Measurements from ENCODE around the gene MDM2.
"Not testable (repeated sequence)": the region's sequence is repeated elsewhere in the genome, so short reads cannot be mapped to it uniquely, and the experiment has no call there.

The MDM2 gene

GRCh38 chr12:68861890-68862289 lies 53.9 kb downstream of the MDM2 start:
- no peaks in the 10 kb centered on the region for H3K9me2 ChIP-seq (replicated peaks; ENCODE audit: control insufficient read depth, low read length)
- no peak overlapping the region for H3K4me3 ChIP-seq (ENCODE audit: low read length)
- peaks cover 26% of the 10 kb centered on the region for H3K36me3 ChIP-seq (ENCODE audit: control insufficient read depth, low read length)
- peaks cover 18% of the 10 kb centered on the region for H3K4me1 ChIP-seq (ENCODE audit: control insufficient read depth, low read length)
- no peak overlapping the region for H3K27ac ChIP-seq (ENCODE audit: low read depth, low read length)
- no peaks in the 10 kb centered on the region for H3K9me3 ChIP-seq (ENCODE audit: control insufficient read depth, insufficient read depth, low read length)
- no peaks in the 10 kb centered on the region; the same call in 1 of the 2 replicates for H3F3A ChIP-seq (ENCODE audit: control insufficient read depth, insufficient read depth)
- no peak for TF ChIP-seq EZH2phosphoT487 (IDR thresholded peaks at IDR 0.05; ENCODE audit: borderline replicate concordance, low read length)
- TF ChIP-seq CTCF (IDR thresholded peaks at IDR 0.05; ENCODE audit: low read depth, low read length, poor library complexity, severe bottlenecking) = no peak
- H3K27me3 ChIP-seq (ENCODE audit: control insufficient read depth, low read length) = no peaks in the 10 kb centered on the region
- no peak overlapping the region for H3K4me2 ChIP-seq (ENCODE audit: low read length)
- no peaks in the 10 kb centered on the region for H4K20me1 ChIP-seq (ENCODE audit: control insufficient read depth, insufficient read depth, low read depth, low read length)
- no peaks in the 10 kb centered on the region for H3K79me2 ChIP-seq (ENCODE audit: control insufficient read depth, low read length)

- Histone ChIP-seq H3K36me3 (ENCODE audit: control insufficient read depth, low read length) (peaks cover 33% of the 10 kb centered on the region), H3K79me2 (ENCODE audit: control insufficient read depth, low read length) (no peaks in the 10 kb centered on the region), H4K20me1 (ENCODE audit: control insufficient read depth, insufficient read depth, low read depth, low read length) (no peaks in the 10 kb centered on the region), H3K27me3 (ENCODE audit: control insufficient read depth, low read length) (no peaks in the 10 kb centered on the region), H3K27ac (ENCODE audit: low read depth, low read length) (no peak overlapping the region), H3K4me1 (ENCODE audit: control insufficient read depth, low read length) (peaks cover 19% of the 10 kb centered on the region), H3K4me2 (ENCODE audit: low read length) (no peak overlapping the region), H3K4me3 (ENCODE audit: low read length) (no peak overlapping the region), H3K9me3 (ENCODE audit: control insufficient read depth, insufficient read depth, low read length) (no peaks in the 10 kb centered on the region), H3K9me2 (replicated peaks; ENCODE audit: control insufficient read depth, low read length) (no peaks in the 10 kb centered on the region), H3F3A (ENCODE audit: control insufficient read depth, insufficient read depth) (no peaks in the 10 kb centered on the region; the same call in 1 of the 2 replicates)
- no peak for TF ChIP-seq EZH2phosphoT487 (IDR thresholded peaks at IDR 0.05; ENCODE audit: borderline replicate concordance, low read length)
Measured at GRCh38 chr12:68863109-68863770, 55.3 kb downstream of the MDM2 start.

GRCh38 chr12:68863886-68864454 lies 56.0 kb downstream of the MDM2 start:
- Histone ChIP-seq H3K36me3 (ENCODE audit: control insufficient read depth, low read length) (peaks cover 38% of the 10 kb centered on the region), H3K4me1 (ENCODE audit: control insufficient read depth, low read length) (peaks cover 22% of the 10 kb centered on the region), H3K4me2 (ENCODE audit: low read length) (peak overlapping the region; percentile 22; the same call in 1 of the 2 replicates)
- not testable (repeated sequence) for H4K20me1 ChIP-seq (ENCODE audit: control insufficient read depth, insufficient read depth, low read depth, low read length); H3K79me2 ChIP-seq (ENCODE audit: control insufficient read depth, low read length); H3K27ac ChIP-seq (ENCODE audit: low read depth, low read length); H3K9me2 ChIP-seq (replicated peaks; ENCODE audit: control insufficient read depth, low read length); H3K27me3 ChIP-seq (ENCODE audit: control insufficient read depth, low read length); H3K9me3 ChIP-seq (ENCODE audit: control insufficient read depth, insufficient read depth, low read length); H3F3A ChIP-seq (ENCODE audit: control insufficient read depth, insufficient read depth); H3K4me3 ChIP-seq (ENCODE audit: low read length)
- peak; percentile 69 for TF ChIP-seq CTCF (IDR thresholded peaks at IDR 0.05; ENCODE audit: low read depth, low read length, poor library complexity, severe bottlenecking)

GRCh38 chr12:68864604-68865003 lies 56.6 kb downstream of the MDM2 start:
- H4K20me1 ChIP-seq (ENCODE audit: control insufficient read depth, insufficient read depth, low read depth, low read length) = no peaks in the 10 kb centered on the region
- H3K4me1 ChIP-seq (ENCODE audit: control insufficient read depth, low read length) = peaks cover 28% of the 10 kb centered on the region
- no peaks in the 10 kb centered on the region for H3K9me3 ChIP-seq (ENCODE audit: control insufficient read depth, insufficient read depth, low read length)
- no peaks in the 10 kb centered on the region for H3K79me2 ChIP-seq (ENCODE audit: control insufficient read depth, low read length)
- H3K9me2 ChIP-seq (replicated peaks; ENCODE audit: control insufficient read depth, low read length) = no peaks in the 10 kb centered on the region
- H3F3A ChIP-seq (ENCODE audit: control insufficient read depth, insufficient read depth) = no peaks in the 10 kb centered on the region; the same call in 1 of the 2 replicates
- H3K4me3 ChIP-seq (ENCODE audit: low read length) = no peak overlapping the region
- no peaks in the 10 kb centered on the region for H3K27me3 ChIP-seq (ENCODE audit: control insufficient read depth, low read length)
- H3K36me3 ChIP-seq (ENCODE audit: control insufficient read depth, low read length) = peaks cover 41% of the 10 kb centered on the region
- no peak overlapping the region for H3K27ac ChIP-seq (ENCODE audit: low read depth, low read length)
- H3K4me2 ChIP-seq (ENCODE audit: low read length) = no peak overlapping the region
- TF ChIP-seq CTCF (IDR thresholded peaks at IDR 0.05; ENCODE audit: low read depth, low read length, poor library complexity, severe bottlenecking) = no peak
- TF ChIP-seq EZH2phosphoT487 (IDR thresholded peaks at IDR 0.05; ENCODE audit: borderline replicate concordance, low read length) = no peak
